PFSK-1 (cell line): ENCODE data around the gene CEP41.

Experiments
- FOXP2 ChIP-seq: optimal IDR thresholded peaks from 2 replicates; pipeline ENCODE3; 2011; ENCODE audit warnings: borderline replicate concordance, control low read depth, inconsistent platforms; ENCODE audit not compliant: insufficient read depth; ENCODE audit errors: extremely low read length, extremely low read depth
- POLR2AphosphoS5 ChIP-seq: IDR thresholded peaks from 2 replicates; pipeline ENCODE4 v1.6.1; 2012; ENCODE audit warnings: low read depth, mild to moderate bottlenecking, control low read depth, low read length, moderate library complexity
- REST ChIP-seq, 2 experiments: IDR thresholded peaks; 2 replicates each; pipeline versions ENCODE4 v1.6.1 to v1.8.0; 2011 to 2012; ENCODE audit warnings: low read depth in 2 of 2, low read length in 2 of 2, control low read depth in 1 of 2, inconsistent platforms in 1 of 2, mild to moderate bottlenecking in 1 of 2, moderate library complexity in 1 of 2; ENCODE audit not compliant: insufficient read depth in 1 of 2
- SIN3A ChIP-seq: IDR thresholded peaks from 2 replicates; pipeline ENCODE4 v1.6.1; 2012; ENCODE audit warnings: mild to moderate bottlenecking, low read length, moderate library complexity, borderline replicate concordance; ENCODE audit not compliant: insufficient read depth
- TAF1 ChIP-seq: IDR thresholded peaks from 2 replicates; pipeline ENCODE4 v1.6.1; 2012; ENCODE audit warnings: low read length, control low read depth, borderline replicate concordance; ENCODE audit not compliant: insufficient read depth

Gene CEP41

GRCh38 chr7:130363026-130363847 is 77.6 kb downstream of the CEP41 start:
- TF ChIP-seq FOXP2 (no peak), POLR2AphosphoS5 (no peak), TAF1 (no peak), SIN3A (no peak), REST (IDR thresholded peaks at IDR 0.05; ENCODE audit: insufficient read depth in 1 of 2, low read depth in 2 of 2, low read length in 2 of 2) (no peak)

- no peak for TF ChIP-seq POLR2AphosphoS5
- no peak for TF ChIP-seq TAF1
- no peak for TF ChIP-seq FOXP2
- no peak for TF ChIP-seq REST (IDR thresholded peaks at IDR 0.05; ENCODE audit: insufficient read depth in 1 of 2, low read depth in 2 of 2, low read length in 2 of 2)
- no peak for TF ChIP-seq SIN3A
Measured at GRCh38 chr7:130362251-130362816, 78.5 kb downstream of the CEP41 start.

GRCh38 chr7:130361681-130362080 is 79.1 kb downstream of the CEP41 start:
- TF ChIP-seq TAF1 (no peak), REST (IDR thresholded peaks at IDR 0.05; ENCODE audit: insufficient read depth in 1 of 2, low read depth in 2 of 2, low read length in 2 of 2) (no peak), FOXP2 (no peak), POLR2AphosphoS5 (no peak), SIN3A (no peak)

GRCh38 chr7:130360518-130360917 is 80.3 kb downstream of the CEP41 start:
- no peak for TF ChIP-seq SIN3A
- TF ChIP-seq POLR2AphosphoS5: no peak
- TF ChIP-seq FOXP2: no peak
- TF ChIP-seq TAF1: no peak
- TF ChIP-seq REST (IDR thresholded peaks at IDR 0.05; ENCODE audit: insufficient read depth in 1 of 2, low read depth in 2 of 2, low read length in 2 of 2): no peak
